Stimulated activated CD4-positive, alpha-beta T cell treated with anti-CD3 and anti-CD28 coated beads, Interleukin-4, amount 100 ng/mL, for 4 hours (primary cell): ENCODE results near the gene PGK1.
"Not testable (repeated sequence)": the region's sequence is repeated elsewhere in the genome, so short reads cannot be mapped to it uniquely, and the experiment has no call there.

Experiments used
- DNase-seq, 2 experiments: peaks; one replicate each; pipeline ENCODE4 v3.0.0-alpha.2; 2020

Gene PGK1

DNA sequence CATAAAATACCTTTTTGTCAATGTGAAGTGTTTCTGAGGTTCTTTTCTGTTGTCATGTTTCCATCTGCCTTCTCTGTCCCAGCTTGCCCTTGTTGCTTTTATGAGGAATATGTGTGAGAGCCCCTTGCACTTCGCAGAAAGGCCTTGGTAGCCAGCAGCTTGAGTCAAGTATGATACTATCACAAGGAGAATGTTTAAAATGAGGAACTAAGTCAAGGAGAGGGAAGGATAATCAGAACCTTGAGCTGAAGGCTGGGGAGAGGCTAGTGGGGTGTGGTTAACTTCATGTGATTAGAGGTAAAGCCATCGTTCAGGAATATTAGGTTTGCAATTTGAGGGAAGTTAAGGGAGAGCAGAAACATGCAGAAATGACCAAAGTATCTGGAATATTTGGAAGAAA lies 12.7 kb downstream of the PGK1 start:
- DNase-seq = no peak

DNA sequence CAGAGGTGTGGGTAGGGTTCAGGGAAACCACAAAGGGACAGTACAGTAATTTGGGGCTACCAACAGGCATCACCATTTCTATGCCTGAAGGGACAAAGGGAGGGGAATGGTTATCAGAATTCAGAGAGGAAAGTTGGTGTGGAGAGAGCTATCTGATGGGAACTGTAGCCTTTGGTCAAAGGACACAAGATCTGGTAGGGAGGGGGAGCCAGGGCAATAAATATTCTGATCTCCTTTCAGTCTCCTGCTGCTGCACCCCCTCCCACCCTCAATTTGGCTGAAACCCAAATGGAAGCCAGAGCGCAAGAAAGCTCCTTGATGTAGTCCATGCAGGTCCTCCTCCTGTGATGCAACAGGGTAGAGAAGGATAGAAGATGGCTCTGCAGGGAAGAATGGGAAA lies 14.6 kb downstream of the PGK1 start:
- no peak for DNase-seq

DNA sequence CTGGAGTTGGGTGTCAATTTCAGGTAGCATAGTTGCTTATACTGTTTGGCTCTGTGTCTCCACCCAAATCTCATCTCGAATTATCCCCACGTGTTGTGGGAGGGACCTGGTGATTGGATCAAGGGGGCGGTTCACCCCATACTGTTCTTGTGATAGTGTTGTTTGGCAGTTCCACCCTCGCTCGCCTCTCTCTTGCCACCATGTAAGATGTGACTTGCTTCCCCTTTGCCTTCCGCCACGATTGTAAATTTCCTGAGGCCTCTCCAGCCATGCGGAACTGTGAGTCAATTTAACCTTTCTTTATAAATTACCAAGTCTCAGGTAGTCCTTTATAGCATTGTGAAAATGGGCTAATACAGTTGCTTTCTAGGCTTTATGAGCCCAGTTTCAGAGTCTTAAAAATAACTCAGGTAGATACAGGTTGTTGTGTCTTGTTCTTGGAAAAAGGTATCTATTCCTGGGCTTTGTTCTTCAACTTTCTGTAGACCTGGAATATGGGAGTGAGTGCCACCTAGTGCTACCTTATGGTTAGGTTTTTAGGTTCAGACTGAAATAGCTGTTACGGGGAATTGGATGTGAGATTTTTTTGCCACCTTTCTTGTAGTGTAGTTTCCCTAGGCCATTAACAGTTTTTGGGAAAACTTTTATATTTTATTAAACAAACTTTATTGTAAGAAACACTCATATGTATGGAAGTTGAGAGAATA lies 15.6 kb downstream of the PGK1 start:
- DNase-seq = no peak

DNA sequence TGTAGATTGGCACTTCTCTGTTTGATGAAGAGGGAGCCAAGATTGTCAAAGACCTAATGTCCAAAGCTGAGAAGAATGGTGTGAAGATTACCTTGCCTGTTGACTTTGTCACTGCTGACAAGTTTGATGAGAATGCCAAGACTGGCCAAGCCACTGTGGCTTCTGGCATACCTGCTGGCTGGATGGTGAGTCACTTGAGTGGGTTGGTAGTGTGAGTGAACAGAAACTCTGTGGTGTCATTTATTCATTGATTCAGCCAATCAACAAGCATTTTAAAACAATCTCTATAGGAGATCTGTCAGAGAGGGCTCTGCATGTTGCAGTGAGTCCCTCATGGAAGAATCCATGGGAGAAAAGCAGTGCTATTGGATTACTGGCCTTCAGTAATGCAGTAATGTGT lies 19.1 kb downstream of the PGK1 start:
- peak in 1 of 2 experiments; percentile 60 for DNase-seq

DNA sequence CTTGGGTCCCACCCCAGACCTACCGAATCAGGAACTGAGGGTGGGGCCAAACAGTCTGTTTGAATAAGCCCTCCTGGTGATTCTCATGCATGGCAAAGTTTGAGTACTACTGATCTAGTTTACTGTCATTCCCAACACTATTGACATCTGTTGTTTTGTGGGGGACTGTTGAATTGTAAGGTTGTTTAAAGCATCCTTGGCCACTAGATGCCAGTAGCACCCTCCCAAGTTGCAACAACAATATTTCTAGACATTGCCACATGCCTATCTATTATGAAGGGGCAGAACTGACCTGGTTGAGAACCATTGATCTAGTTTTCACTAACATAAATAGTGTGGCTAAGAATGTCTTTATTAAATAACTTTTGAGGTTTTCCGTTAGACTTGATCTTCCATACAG lies 20.3 kb downstream of the PGK1 start:
- DNase-seq = no peak

DNA sequence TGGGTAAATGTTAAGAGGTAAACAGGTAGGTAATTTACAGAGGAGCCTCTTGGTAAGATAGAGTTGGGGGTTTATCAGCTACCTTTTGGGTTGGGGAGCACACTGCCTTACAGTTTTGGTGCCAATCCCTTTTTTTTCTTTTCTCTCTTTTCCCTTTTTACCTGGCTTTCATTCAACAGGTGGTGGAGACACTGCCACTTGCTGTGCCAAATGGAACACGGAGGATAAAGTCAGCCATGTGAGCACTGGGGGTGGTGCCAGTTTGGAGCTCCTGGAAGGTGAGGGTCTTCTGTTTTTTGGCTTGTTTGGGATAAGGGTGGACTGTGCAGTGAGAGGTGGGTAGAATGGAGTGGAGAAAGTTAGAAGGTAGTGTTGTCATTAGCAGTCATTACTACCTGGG lies 21.1 kb downstream of the PGK1 start:
- DNase-seq = no peak

DNA sequence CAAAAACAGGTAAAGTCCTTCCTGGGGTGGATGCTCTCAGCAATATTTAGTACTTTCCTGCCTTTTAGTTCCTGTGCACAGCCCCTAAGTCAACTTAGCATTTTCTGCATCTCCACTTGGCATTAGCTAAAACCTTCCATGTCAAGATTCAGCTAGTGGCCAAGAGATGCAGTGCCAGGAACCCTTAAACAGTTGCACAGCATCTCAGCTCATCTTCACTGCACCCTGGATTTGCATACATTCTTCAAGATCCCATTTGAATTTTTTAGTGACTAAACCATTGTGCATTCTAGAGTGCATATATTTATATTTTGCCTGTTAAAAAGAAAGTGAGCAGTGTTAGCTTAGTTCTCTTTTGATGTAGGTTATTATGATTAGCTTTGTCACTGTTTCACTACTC lies 21.7 kb downstream of the PGK1 start:
- not testable (repeated sequence) for DNase-seq

DNA sequence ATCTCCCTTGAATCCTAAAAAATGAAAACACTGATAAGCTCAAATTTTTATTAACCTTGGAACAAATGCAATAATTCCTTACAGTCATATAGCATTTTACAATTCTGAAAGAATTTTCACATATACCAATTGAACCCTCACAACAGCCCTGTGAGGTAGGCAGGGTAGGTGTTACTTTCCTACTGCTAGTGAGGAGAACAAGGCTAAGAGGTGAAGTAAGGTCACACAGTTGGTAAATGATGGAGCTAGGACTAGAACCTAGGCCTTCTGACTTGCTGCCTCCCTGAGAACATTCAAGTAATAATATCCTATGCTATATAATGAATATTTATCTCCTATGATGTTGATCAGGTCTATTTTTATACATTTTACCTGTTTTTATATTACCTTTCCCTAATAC lies 25.7 kb downstream of the PGK1 start:
- no peak for DNase-seq

DNA sequence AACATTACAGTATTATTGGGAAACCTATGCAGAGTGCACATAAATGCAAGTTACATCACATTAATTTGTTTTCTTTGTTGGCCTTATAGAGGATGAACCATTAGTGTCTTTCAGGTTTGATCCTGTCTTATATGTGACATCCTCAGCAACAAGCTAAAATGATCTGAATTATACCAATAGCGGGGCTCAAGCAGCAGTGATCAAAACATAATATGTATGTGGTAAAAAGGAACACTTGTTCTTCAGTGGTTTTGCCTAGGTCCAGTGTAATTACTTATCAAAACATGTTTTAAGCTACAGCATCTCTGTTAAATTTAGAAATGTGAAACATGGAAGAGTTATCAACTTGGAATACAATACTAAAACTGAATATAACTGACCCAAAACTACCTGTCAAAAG lies 26.3 kb downstream of the PGK1 start:
- DNase-seq = no peak

DNA sequence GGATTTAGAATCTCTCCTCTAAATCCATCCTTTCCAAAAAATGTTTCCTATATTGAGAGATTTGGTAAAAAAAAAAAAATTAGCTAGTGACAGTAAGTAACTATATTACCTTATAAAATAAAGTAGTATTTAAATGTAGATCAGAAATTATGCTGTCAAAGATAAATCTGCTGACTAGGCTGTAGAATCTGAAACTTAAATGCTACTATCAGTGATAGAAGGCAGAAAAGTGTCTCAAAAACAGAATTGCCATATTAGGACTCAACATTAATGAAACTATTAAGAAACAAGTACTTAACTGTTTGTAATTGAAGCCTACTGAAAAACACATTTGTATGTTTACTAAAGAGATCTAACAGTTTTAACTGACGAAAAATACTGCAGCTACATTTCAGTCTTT lies 27.1 kb downstream of the PGK1 start:
- no peak for DNase-seq

DNA sequence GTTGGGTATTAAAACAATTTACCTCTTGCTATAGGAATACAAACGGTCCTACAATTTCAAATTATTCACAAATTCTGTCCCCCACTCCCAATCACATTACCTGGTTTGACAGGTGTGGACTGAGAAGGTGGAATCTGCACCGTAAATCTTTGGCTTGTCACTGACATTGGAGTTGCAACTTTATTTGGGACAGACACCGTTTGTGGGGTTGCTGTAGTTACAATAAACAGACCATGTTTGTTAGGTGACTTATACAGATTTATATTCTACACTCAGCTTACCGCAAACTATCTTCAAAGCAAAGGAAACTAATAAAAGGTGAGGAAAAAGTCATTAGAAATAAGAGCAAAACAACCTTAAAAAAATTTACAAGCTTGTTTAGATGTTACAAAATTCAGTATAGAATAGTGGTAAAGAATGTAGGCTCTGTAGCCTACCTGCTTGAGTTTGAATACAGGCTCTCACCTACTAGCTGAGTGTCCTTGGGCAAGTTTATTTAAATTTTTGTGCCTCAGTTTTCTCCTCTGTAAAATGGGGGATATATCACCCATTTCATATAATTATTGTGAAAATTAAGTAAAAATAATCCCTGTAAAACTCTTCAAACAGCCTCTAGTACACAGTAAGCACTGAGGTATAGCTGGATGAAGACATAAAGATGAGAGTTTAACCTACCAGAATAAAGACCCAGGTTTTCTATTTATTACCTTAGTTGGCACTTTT lies 29.4 kb downstream of the PGK1 start:
- DNase-seq = no peak

DNA sequence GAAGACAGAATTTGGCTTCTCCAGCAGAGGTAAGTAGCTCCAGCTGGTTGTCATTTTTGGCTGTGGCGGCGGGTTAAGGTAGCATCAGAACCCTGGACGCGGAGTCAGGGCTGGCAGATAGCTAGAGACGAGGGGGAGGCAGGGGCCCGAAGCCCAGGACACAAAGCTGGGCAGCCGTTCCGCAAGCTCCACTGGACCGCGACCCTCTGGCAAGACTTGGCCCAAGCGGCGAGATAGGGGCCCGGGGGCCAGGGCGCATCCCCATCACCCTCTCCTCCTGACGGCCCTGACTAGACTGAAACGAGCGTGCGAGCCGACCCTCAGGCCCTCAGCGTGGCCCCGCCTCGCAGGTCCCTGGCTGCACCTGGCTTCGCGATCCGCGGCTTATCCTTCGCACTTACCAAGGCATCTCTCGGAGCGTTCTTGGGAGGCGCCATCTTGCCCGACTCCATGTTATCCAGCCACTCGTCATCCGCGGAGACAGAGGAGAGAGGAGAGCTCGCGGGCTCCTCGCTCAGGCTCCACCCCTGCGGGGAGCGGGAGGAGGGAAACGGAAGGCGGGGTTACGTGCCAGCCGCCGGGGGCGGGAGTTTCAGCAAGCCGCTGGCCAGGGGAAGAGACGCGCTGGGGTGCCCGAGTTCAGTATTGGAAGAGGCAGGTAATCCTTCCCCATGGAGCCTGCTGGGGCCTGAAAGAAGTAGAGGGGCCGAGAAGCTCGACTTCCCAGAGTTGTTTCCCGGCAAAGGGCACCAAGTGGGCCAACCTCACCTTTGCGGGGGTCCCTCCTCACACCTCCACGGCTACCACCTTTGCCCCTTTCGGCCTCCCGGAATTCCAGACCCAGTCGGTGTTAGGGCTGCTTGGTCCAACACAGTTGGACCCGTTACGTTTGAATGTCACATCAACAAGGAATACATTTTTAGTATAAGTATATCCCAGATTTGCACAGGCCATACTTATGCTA lies 35.4 kb downstream of the PGK1 start, which contains the start of gene TAF9B:
Gene TAF9B, minus strand, starts transcription at position 491 of the 964 bp plus-strand sequence. Its CDS starts 39 bp downstream, at position 452.
- DNase-seq = peak; percentile 72 to 81

DNA sequence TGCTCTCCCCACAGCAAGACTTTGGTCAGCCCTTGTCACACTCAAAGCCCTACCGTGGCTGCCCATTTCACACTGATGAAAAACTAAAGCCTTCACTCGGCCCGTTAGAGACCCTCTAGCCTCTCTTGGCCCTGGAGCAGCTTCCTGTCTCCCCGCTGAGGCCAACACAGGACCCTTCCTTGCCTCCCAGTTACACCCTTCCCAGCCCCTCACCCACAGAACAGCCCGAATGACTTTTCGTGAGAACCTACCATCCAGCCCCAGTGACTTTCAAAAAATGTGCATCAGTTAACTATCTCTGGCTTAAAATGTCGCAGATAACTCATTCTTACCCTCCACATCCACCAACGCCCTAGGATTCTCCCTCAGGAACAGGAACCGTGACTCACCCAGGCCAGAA lies 36.2 kb downstream of the PGK1 start:
- no peak for DNase-seq

DNA sequence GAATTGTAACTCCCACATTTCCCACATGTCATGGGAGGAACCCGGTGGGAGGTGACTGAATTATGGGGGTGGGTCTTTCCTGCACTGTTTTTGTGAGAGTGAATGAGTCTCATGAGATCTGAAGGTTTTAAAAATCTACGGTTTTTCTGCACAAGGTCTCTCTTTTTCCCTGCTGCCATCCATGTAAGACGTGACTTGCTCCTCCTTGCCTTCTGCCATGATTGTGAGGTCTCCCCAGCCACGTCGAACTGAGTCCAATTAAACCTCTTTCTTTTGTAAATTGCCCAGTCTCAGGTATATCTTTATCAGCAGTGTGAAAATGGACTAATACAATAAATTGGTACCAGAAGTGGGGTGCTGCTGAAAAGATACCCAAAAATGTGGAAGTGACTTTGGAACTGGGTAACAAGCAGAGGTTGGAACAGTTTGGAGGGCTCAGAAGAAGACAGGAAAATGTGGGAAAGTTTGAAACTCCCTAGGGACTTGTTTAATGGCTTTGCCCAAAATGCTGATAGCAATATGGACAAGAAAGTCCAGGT lies 43.0 kb downstream of the PGK1 start:
- DNase-seq = not testable (repeated sequence)

DNA sequence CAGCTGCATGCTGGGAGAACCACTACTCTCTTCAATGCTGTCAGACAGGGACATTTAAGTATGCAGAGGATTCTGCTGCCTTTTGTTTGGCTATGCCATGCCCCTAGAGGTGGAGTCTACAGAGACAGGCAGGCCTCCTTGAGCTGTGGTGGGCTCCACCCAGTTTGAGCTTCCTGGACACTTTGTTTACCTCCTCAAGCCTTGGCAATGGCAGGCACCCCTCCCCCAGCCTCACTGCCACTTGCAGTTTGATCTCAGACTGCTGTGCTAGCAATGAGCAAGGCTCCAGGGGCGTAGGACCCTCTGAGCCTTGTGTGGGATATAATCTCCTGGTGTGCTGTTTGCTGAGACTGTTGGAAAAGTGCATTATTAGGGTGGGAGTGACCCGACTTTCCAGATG lies 53.3 kb downstream of the PGK1 start:
- not testable (repeated sequence) for DNase-seq

DNA sequence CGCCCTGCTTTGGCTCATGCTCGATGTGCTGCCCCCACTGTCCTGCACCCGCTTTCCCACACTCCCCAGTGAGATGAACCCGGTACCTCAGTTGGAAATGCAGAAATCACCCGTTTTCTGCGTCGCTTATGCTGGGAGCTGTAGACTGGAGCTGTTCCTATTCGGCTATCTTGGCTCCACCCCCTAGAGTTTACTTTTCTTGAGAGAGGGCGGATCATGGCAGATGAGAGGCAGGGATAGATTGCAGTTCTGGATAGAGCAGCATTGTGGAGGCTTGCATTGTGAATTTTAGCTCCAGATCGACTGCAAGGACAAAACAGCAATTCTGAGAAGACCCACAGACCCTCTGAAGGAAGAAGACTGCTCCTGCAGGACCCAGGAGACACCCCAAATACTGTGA lies 53.8 kb downstream of the PGK1 start:
- not testable (repeated sequence) for DNase-seq

DNA sequence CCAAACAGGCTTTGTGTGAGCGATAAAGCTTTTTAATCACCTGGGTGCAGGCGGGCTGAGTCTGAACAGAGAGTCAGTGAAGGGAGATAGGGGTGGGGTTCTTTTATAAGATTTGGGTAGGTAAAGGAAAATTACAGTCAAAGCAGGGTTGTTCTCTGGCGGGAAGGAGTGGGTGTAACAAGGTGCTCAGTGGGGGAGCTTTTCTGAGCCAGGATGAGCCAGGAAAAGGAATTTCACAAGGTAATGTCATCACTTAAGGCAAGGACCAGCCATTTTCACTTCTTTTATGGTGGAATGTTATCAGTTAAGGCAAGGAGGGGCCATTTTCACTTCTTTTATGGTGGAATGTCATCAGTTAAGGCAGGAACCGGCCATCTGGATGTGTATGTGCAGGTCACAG lies 56.7 kb downstream of the PGK1 start:
- not testable (repeated sequence) for DNase-seq

DNA sequence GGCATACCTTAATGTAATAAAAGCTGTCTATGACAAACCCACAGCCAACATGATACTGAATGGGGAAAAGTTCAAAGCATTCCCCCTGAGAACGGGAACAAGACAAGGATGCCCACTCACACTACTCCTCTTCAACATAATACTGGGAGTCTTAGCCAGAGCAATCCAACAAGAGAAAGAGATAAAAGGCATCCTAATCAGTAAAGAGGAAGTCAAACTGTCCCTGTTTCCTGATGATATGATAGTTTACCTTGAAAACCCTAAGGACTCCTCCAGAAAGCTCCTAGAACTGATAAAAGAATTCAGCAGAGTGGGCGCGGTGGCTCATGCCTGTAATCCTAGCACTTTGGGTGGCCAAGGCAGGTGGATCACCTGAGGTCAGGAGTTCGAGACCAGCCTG lies 59.1 kb downstream of the PGK1 start:
- DNase-seq = not testable (repeated sequence)

DNA sequence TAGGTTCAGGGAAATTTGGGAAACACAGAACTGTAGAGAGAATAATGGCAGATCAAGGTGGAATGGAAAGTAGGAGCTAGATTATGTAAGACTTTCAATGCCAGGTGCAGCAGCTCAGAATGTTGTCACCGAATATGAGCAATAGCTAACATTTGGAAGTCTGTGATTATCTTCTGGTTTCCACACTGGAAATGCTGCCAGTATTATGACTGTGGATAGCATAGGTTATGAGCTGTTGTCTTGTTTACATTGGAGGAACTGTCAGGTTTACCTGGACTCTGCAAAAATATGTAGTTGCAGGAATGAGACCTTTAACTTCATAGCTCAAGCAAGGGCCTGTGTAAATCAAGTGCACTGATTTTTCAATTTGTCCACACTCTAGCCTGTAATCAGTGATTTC lies 61.4 kb downstream of the PGK1 start:
- DNase-seq = no peak

DNA sequence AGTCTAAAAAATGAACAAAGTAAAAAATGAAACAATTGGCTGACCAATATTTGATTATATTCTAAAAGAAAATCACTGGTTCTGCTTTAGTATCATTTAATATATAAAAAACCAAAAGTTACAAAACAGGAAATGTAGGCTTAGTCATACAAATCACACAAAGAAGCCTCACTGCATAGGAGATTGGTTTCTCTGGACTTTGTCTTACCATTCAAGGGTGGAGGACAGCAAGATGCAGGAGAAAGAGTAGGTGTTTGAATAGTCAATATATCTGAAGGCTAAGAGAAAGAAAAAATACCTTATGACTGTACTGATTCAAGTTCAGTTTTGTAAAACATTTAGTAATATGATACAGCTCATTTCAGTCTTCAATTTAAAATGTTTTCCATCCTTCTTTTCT lies 64.0 kb downstream of the PGK1 start:
- no peak for DNase-seq
